PFSK-1 (cell line): ENCODE measurements around the gene PDE6A.

Experiments
- POLR2AphosphoS5 ChIP-seq: IDR thresholded peaks from 2 replicates; pipeline ENCODE4 v1.6.1; 2012; ENCODE audit warnings: low read depth, mild to moderate bottlenecking, control low read depth, low read length, moderate library complexity
- TAF1 ChIP-seq: IDR thresholded peaks from 2 replicates; pipeline ENCODE4 v1.6.1; 2012; ENCODE audit warnings: low read length, control low read depth, borderline replicate concordance; ENCODE audit not compliant: insufficient read depth

DNA sequence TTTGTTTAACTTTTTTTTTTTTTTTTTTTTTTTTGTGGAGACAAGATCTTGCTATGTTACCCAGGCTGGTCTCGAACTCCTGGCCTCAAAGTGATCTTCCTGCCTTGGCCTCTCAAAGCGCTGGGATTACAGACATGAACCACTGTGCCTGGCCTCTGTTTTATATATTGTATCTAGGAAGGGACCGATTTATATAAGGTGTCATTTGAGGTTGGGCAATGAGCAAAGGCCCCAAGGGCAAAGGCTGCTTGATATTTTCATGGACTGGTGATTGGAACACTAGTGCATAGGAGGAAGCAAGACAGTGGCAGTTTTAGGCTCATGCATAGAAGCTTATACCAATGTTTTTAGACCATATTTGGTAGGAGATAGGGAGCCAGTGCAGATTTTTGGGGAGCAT is 19.1 kb upstream of the PDE6A start:
- TF ChIP-seq TAF1 (no peak), POLR2AphosphoS5 (no peak)
